ENCODE results near the gene CCDC82.

DNA sequence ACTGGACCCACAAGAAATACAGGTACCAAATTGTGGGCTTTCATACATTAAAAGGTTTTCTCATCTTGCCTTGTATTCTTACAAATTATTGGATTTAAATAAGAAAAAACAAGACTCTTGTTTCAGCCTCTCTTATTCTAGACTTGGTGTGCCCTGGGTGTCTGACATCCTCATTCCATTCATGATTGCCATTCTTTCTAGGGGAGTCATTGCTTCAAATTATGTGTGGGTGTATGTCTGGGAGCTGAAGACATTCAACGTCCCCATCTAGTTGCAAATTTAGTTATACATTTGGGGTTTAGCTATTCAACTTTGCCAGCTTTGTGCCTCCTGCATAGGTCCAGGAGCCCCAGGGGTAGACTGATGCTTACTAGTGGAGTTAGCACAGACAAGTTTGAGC is 64.8 kb downstream of the CCDC82 start:
- no peak for TF ChIP-seq POLR2A (IDR thresholded peaks at IDR 0.05)
- TF ChIP-seq, protein P1, sequence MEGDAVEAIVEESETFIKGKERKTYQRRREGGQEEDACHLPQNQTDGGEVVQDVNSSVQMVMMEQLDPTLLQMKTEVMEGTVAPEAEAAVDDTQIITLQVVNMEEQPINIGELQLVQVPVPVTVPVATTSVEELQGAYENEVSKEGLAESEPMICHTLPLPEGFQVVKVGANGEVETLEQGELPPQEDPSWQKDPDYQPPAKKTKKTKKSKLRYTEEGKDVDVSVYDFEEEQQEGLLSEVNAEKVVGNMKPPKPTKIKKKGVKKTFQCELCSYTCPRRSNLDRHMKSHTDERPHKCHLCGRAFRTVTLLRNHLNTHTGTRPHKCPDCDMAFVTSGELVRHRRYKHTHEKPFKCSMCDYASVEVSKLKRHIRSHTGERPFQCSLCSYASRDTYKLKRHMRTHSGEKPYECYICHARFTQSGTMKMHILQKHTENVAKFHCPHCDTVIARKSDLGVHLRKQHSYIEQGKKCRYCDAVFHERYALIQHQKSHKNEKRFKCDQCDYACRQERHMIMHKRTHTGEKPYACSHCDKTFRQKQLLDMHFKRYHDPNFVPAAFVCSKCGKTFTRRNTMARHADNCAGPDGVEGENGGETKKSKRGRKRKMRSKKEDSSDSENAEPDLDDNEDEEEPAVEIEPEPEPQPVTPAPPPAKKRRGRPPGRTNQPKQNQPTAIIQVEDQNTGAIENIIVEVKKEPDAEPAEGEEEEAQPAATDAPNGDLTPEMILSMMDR (IDR thresholded peaks at IDR 0.05) = no peak
- no peak for TF ChIP-seq EP300 (IDR thresholded peaks at IDR 0.05)
